HG03066 (cell line): Measurements from ENCODE around the gene MT1H.
A peak's percentile ranks its signal among the peaks of the same experiment; 100 is the strongest.
"Not testable (repeated sequence)": the region's sequence is repeated elsewhere in the genome, so short reads cannot be mapped to it uniquely, and the experiment has no call there.

ENCODE experiments used
- ATAC-seq: cut with Tn5 transposase; IDR thresholded peaks from one replicate; pipeline ENCODE4 v1.9.1; 2021; ENCODE audit warnings: low read depth; ENCODE audit not compliant: unreplicated experiment

MT1H gene

GRCh38 chr16:56669005-56669839, at the start of gene MT1H:
MT1H (plus strand) TSS chr16:56669814; CDS start chr16:56669885, 71 bp downstream.
- ATAC-seq, result no peak

- no peak for ATAC-seq
These were observed 49.2 kb upstream of the MT1H start for GRCh38 chr16:56620339-56620897.

- not testable (repeated sequence) for ATAC-seq
These were observed 47.8 kb upstream of the MT1H start for GRCh38 chr16:56621665-56622445.

- not testable (repeated sequence) for ATAC-seq
These were observed 46.4 kb upstream of the MT1H start for GRCh38 chr16:56623184-56623583.

GRCh38 chr16:56623637-56624036, 46.0 kb upstream of the MT1H start:
- no peak for ATAC-seq

GRCh38 chr16:56625140-56625942, 44.3 kb upstream of the MT1H start, which contains the start of gene MT1E:
MT1E (plus strand) TSS chr16:56625781; CDS start chr16:56625852, 71 bp downstream.
- no peak for ATAC-seq

GRCh38 chr16:56625943-56626654, 43.5 kb upstream of the MT1H start:
- no peak for ATAC-seq

- ATAC-seq, result no peak
These were observed 42.9 kb upstream of the MT1H start for GRCh38 chr16:56626685-56627084.

- no peak for ATAC-seq
These were observed 40.9 kb upstream of the MT1H start for GRCh38 chr16:56628486-56629350.

- ATAC-seq, result no peak
These were observed 40.1 kb upstream of the MT1H start for GRCh38 chr16:56629531-56629930.

- peak; percentile 74 for ATAC-seq
These were observed 39.5 kb upstream of the MT1H start for GRCh38 chr16:56630134-56630533.

- no peak for ATAC-seq
These were observed 38.4 kb upstream of the MT1H start for GRCh38 chr16:56631197-56631596.

GRCh38 chr16:56631832-56632155, 37.8 kb upstream of the MT1H start:
- ATAC-seq, result no peak

GRCh38 chr16:56632156-56632847, 37.3 kb upstream of the MT1H start, which contains the start of gene MT1M:
MT1M (plus strand) TSS chr16:56632659; CDS start chr16:56632732, 73 bp downstream.
- ATAC-seq, result no peak

- ATAC-seq, result no peak
These were observed 36.7 kb upstream of the MT1H start for GRCh38 chr16:56632848-56633365.

- no peak for ATAC-seq
These were observed 36.1 kb upstream of the MT1H start for GRCh38 chr16:56633535-56633934.

- no peak for ATAC-seq
These were observed 34.7 kb upstream of the MT1H start for GRCh38 chr16:56634715-56635440.
